HepG2 (cell line): ENCODE results near the gene CTSW. TPM values are rescaled to one million over a fixed set of nuclear protein-coding genes. Genes with fewer than 3 reads are reported as not detected.

Experiments
- ATM ChIP-seq: fragments of 450-650 bp; IDR thresholded peaks from 2 replicates; pipeline ENCODE4 v1.7.1; 2017; ENCODE audit warnings: mild to moderate bottlenecking, borderline replicate concordance
- EHMT2 ChIP-seq: fragments of 200-600 bp; sonication (generic); IDR thresholded peaks from 2 replicates; pipeline ENCODE4 v1.7.0; 2017; ENCODE audit warnings: antibody characterized with exemption, low read depth, low read length, borderline replicate concordance
- FOXK2 ChIP-seq: fragments of 450-650 bp; IDR thresholded peaks from 2 replicates; pipeline ENCODE4 v1.6.1; 2016
- HOXA3 ChIP-seq: sonication (generic); formaldehyde crosslinking; IDR thresholded peaks from 2 replicates; pipeline ENCODE4 v1.5.0; 2020; ENCODE audit warnings: missing genetic modification reagents
- LRRFIP1 ChIP-seq: sonication (generic); formaldehyde crosslinking; conservative IDR thresholded peaks from 2 replicates; pipeline ENCODE4 v1.4.0; 2020; ENCODE audit warnings: missing genetic modification reagents
- MBNL3 ChIP-seq: fragments of 250-450 bp; sonication (Bioruptor Pico); conservative IDR thresholded peaks from 2 replicates; pipeline ENCODE4 v1.8.0; 2022; ENCODE audit warnings: mild to moderate bottlenecking, inconsistent platforms
- NKX3-1 ChIP-seq: sonication (generic); formaldehyde crosslinking; IDR thresholded peaks from 2 replicates; pipeline ENCODE4 v1.5.0; 2020; ENCODE audit warnings: missing genetic modification reagents
- PAWR ChIP-seq: sonication (generic); formaldehyde crosslinking; IDR thresholded peaks from 2 replicates; pipeline ENCODE4 v1.4.0; 2020; ENCODE audit warnings: missing genetic modification reagents, mild to moderate bottlenecking, borderline replicate concordance
- SOX13 ChIP-seq, 3 experiments: fragments of 450-650 bp in 1 of 3; sonication (generic) in 1 of 3; formaldehyde crosslinking in 1 of 3; IDR thresholded peaks in 2 of 3; conservative IDR thresholded peaks in 1 of 3; 2 replicates each; pipeline versions ENCODE4 v1.5.0 to v1.6.1; 2016 to 2020; ENCODE audit warnings: antibody characterized with exemption in 1 of 3, mild to moderate bottlenecking in 1 of 3, missing compliant biosample characterization in 1 of 3, missing genetic modification reagents in 1 of 3, moderate library complexity in 1 of 3
- TCF7 ChIP-seq: sonication (generic); IDR thresholded peaks from 2 replicates; pipeline ENCODE4 v1.6.1; 2016; ENCODE audit warnings: antibody characterized with exemption, low read depth
- TCF7L2 ChIP-seq: IDR thresholded peaks from 2 replicates; pipeline ENCODE4 v1.6.1; 2011; ENCODE audit warnings: mild to moderate bottlenecking, low read depth, low read length, moderate library complexity
- TERF1 ChIP-seq: sonication (generic); formaldehyde crosslinking; IDR thresholded peaks from 2 replicates; pipeline ENCODE4 v1.8.0; 2022; ENCODE audit warnings: mild to moderate bottlenecking, missing genetic modification reagents, moderate library complexity
- TFDP1 ChIP-seq: IDR thresholded peaks from 2 replicates; pipeline ENCODE4 v1.6.1; 2016; ENCODE audit warnings: missing compliant biosample characterization, missing genetic modification reagents, borderline replicate concordance
- TFDP2 ChIP-seq: sonication (generic); formaldehyde crosslinking; IDR thresholded peaks from 2 replicates; pipeline ENCODE4 v1.4.0; 2020; ENCODE audit warnings: missing genetic modification reagents
- ZBTB2 ChIP-seq: sonication (generic); formaldehyde crosslinking; IDR thresholded peaks from 2 replicates; pipeline ENCODE4 v1.8.0; 2022; ENCODE audit warnings: low read depth, missing genetic modification reagents
- ZNF124 ChIP-seq: sonication (generic); formaldehyde crosslinking; IDR thresholded peaks from 2 replicates; pipeline ENCODE4 v1.4.0; 2020; ENCODE audit warnings: missing genetic modification reagents
- ZNF136 ChIP-seq: sonication (generic); formaldehyde crosslinking; IDR thresholded peaks from 2 replicates; pipeline ENCODE4 v1.8.1; 2022; ENCODE audit warnings: low read depth, mild to moderate bottlenecking, moderate library complexity, missing genetic modification reagents
- ZNF234 ChIP-seq: sonication (generic); formaldehyde crosslinking; conservative IDR thresholded peaks from 2 replicates; pipeline ENCODE4 v1.5.1; 2020; ENCODE audit warnings: mild to moderate bottlenecking, missing genetic modification reagents
- ZNF260 ChIP-seq: sonication (generic); formaldehyde crosslinking; IDR thresholded peaks from 2 replicates; pipeline ENCODE4 v1.4.0; 2020; ENCODE audit warnings: missing genetic modification reagents, low read depth, mild to moderate bottlenecking, borderline replicate concordance
- ZNF34 ChIP-seq: sonication (generic); formaldehyde crosslinking; IDR thresholded peaks from 2 replicates; pipeline ENCODE4 v1.4.0; 2020; ENCODE audit warnings: mild to moderate bottlenecking, missing genetic modification reagents, borderline replicate concordance
- ZNF367 ChIP-seq: sonication (generic); formaldehyde crosslinking; IDR thresholded peaks from 2 replicates; pipeline ENCODE4 v1.4.0; 2020; ENCODE audit warnings: missing genetic modification reagents, borderline replicate concordance
- ZNF598 ChIP-seq: sonication (generic); formaldehyde crosslinking; IDR thresholded peaks from 2 replicates; pipeline ENCODE4 v1.5.1; 2020; ENCODE audit warnings: mild to moderate bottlenecking, missing genetic modification reagents, borderline replicate concordance
- polyA plus RNA-seq, 8 experiments: library from polyadenylated mRNA; depleted of rRNA in 3 of 8; stranded (reverse) in 7 of 8; unstranded in 1 of 8; fragments of >200 nt; fragmentation: Illumina TruSeq in 4 of 8; extraction: Trizol in 4 of 8; gene quantifications; 2 replicates each; pipeline versions ENCODE4 v1.2.1 to v1.2.3, GENCODE V29; 2011 to 2016; ENCODE audit warnings: low read depth in 4 of 8, missing spikeins in 1 of 8, mixed read lengths in 1 of 8; ENCODE audit not compliant: insufficient read depth in 1 of 8
- total RNA-seq, 5 experiments: library from RNA; depleted of rRNA; stranded (reverse); fragments of >200 nt; fragmentation: Illumina TruSeq; extraction: Trizol; gene quantifications; 2 replicates each; pipeline ENCODE4 v1.2.3, GENCODE V29; 2016; ENCODE audit warnings: low read depth in 1 of 5

CTSW gene
- total and polyA plus RNA-seq, 2 of the 13 experiments (the other 11 are each of a cell fraction or from before 2014, with no cell fraction given) = 0.09 TPM; not detected in 1

GRCh38 chr11:65900125-65900898 is 20.7 kb downstream of the CTSW start, which contains the start of gene FOSL1 (continued):
- no peak for TF ChIP-seq LRRFIP1 (CRISPR knock-in tag)
- TF ChIP-seq TCF7L2 = no peak
- no peak for TF ChIP-seq ATM
- no peak for TF ChIP-seq SOX13 (IDR thresholded peaks at IDR 0.05)
- peak; percentile 23 to 26; a peak in 1 of 4 replicates for TF ChIP-seq SOX13 (CRISPR knock-in tag; conservative IDR thresholded peaks at IDR 0.05 in 1 of 2, IDR thresholded peaks at IDR 0.05 in 1 of 2)
- TF ChIP-seq MBNL3 = no peak
- no peak for TF ChIP-seq TFDP2
- TF ChIP-seq EHMT2 = no peak
- no peak for TF ChIP-seq ZNF34
- no peak for TF ChIP-seq NKX3-1 (CRISPR knock-in tag)
- peak; percentile 23; the same call in 1 of the 2 replicates for TF ChIP-seq FOXK2
- no peak for TF ChIP-seq PAWR (CRISPR knock-in tag)
- peak; percentile 59 for TF ChIP-seq HOXA3 (CRISPR knock-in tag)
- TF ChIP-seq ZNF234 (CRISPR knock-in tag) = no peak
- peak; percentile 62; the same call in 1 of the 2 replicates for TF ChIP-seq TFDP1 (CRISPR knock-in tag)
- 0 out of 2 replicates have a peak, but pooled peaks have one; percentile 54 for TF ChIP-seq ZNF136 (CRISPR knock-in tag)
- no peak for TF ChIP-seq ZNF367 (CRISPR knock-in tag)
- no peak for TF ChIP-seq ZNF124
- peak; percentile 60; the same call in 1 of the 2 replicates for TF ChIP-seq ZNF598
- no peak for TF ChIP-seq TCF7
- TF ChIP-seq TERF1 (CRISPR knock-in tag) = no peak
- TF ChIP-seq ZNF260 (CRISPR knock-in tag) = no peak
- TF ChIP-seq ZBTB2 (CRISPR knock-in tag) = no peak; the same call in 1 of the 2 replicates
